Vagina (tissue), 2 donors: Measurements from ENCODE around the gene PAFAH1B2. TPM values are rescaled to one million over a fixed set of nuclear protein-coding genes. Genes with fewer than 3 reads are reported as not detected.
"Not testable (repeated sequence)": the region's sequence is repeated elsewhere in the genome, so short reads cannot be mapped to it uniquely, and the experiment has no call there.

Experiments used
- DNase-seq, 2 donors: peaks; one replicate each; pipeline ENCODE4 v3.0.0-alpha.2; 2017; ENCODE audit errors: extremely low spot score in 2 of 2
- H3K27ac ChIP-seq: fragments of 200-600 bp; sonication (generic); one replicate; pipeline ENCODE4 v1.5.1; 2019
- H3K27me3 ChIP-seq: fragments of 200-600 bp; sonication (generic); one replicate; pipeline ENCODE4 v1.5.1; 2019
- H3K36me3 ChIP-seq, 2 donors: fragments of 200-600 bp; sonication (generic); one replicate each; pipeline ENCODE4 v1.5.1; 2017 to 2019
- H3K4me1 ChIP-seq: fragments of 200-600 bp; sonication (generic); one replicate; pipeline ENCODE4 v1.5.1; 2019
- H3K4me3 ChIP-seq, 2 donors: fragments of 200-600 bp; sonication (generic); 1 replicate in 1 of 2; 2 replicates in 1 of 2; pipeline ENCODE4 v1.5.1; 2016 to 2019
- H3K9me3 ChIP-seq: fragments of 200-600 bp; sonication (generic); one replicate; pipeline ENCODE4 v1.5.1; 2019
- POLR2A ChIP-seq, 2 donors: fragments of 450-650 bp; IDR thresholded peaks; one replicate each; pipeline ENCODE4 v1.6.1; 2017; ENCODE audit warnings: antibody characterized with exemption in 2 of 2, mild to moderate bottlenecking in 2 of 2, moderate library complexity in 2 of 2
- POLR2AphosphoS5 ChIP-seq, 2 donors: sonication (generic); formaldehyde crosslinking; IDR thresholded peaks; one replicate each; pipeline ENCODE4 v1.9.0; 2017; ENCODE audit warnings: antibody characterized with exemption in 2 of 2, mild to moderate bottlenecking in 2 of 2, low read depth in 1 of 2; ENCODE audit not compliant: insufficient read depth in 1 of 2
- intact Hi-C: fragments of 100-400 bp; cut with DNase I; formaldehyde crosslinking; loops from one replicate; pipeline ENCODE4 v1.15.1; 2023
- total RNA-seq: library from RNA; depleted of rRNA; stranded (reverse); fragments of >200 nt; gene quantifications from one replicate; pipeline ENCODE4 v1.2.3, GENCODE V29; 2016
- TF ChIP-seq, protein P1 (sequence below), 3 experiments: fragments of 450-650 bp in 2 of 3; fragments of 200-600 bp in 1 of 3; sonication (generic) in 1 of 3; IDR thresholded peaks; one replicate each; pipeline ENCODE4 v1.5.1; 2017 to 2019; ENCODE audit warnings: antibody characterized with exemption in 3 of 3, mild to moderate bottlenecking in 2 of 3, moderate library complexity in 2 of 3

The PAFAH1B2 gene
- total RNA-seq, 1 donor from 2014 or later = 68.5 TPM

- H3K4me3 ChIP-seq, H3K27me3 ChIP-seq, H3K4me1 ChIP-seq, H3K27ac ChIP-seq, H3K9me3 ChIP-seq, DNase-seq, intact Hi-C loops: not testable (repeated sequence)
- H3K36me3 ChIP-seq = peaks cover 0 to 23% of the 10 kb centered on the region in 2 donors
Observed at GRCh38 chr11:117207481-117207880, 63.4 kb downstream of the PAFAH1B2 start.

DNA sequence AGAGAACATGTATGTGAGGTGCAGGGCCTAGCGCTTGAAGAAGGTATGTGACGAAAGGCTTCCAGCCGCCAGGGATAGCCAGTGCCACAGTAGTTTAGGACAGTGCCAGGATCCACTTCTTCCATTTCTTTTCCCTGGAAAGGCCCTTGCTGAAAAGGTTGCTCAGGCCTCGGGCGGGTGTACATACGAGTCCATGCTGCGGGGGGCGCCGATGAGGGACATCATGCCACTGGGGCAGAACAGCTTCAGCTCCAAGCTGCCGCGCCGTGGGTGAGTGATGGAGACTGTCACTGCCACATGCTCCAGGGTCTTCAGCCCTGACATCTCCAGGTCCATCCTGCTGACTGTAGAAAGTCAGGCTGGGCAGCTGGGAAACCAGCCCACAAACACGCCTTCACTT lies 64.6 kb downstream of the PAFAH1B2 start:
- H3K9me3 ChIP-seq, H3K4me1 ChIP-seq, H3K4me3 ChIP-seq, DNase-seq, H3K27ac ChIP-seq, H3K27me3 ChIP-seq: not testable (repeated sequence)
- H3K36me3 ChIP-seq = peaks cover 0 to 30% of the 10 kb centered on the region in 2 donors
- intact Hi-C loops = loop anchor here (2.0 kb wide), 1 partner anchor 76 kb away; no protein-coding TSS in a partner anchor

DNA sequence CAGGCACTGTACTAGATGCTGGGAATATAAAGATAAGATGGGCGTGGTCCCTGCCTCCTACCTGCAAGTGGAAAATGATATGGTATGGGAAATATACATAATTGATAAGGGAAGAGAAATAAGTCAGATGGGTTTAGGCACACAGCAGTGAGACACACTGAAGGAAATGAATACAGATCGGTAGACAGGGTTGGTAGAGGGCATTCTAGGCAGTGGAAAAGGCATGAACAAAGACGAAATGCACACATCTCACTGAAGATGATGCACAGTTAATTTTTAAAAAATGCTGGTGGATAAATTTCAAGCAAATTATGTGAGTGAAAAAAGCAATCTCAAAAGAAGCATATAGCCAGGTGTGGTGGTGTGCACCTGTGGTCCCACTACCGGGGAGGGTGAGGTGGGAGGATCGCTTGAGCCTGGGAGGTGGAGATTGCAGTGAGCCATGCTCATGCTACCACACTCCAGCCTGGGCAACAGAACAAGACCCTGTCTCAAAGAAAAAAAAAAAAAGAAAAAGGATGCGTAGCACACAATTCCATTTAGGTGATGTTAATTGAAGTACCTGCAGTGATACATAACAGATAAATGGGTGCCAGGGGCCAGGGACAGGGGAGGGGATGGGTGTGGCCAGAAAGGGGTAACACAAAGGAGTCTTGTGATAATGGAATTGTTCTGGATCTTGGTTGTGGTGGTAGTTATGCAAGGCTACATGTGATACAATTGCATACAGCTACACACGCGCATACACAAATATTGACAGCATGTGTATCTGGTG lies 65.5 kb downstream of the PAFAH1B2 start:
- not testable (repeated sequence) for H3K4me3 ChIP-seq, H3K4me1 ChIP-seq, H3K9me3 ChIP-seq, H3K27ac ChIP-seq, DNase-seq, H3K27me3 ChIP-seq
- peaks cover 0 to 27% of the 10 kb centered on the region in 2 donors for H3K36me3 ChIP-seq
- intact Hi-C loops = loop anchor here (2.0 kb wide), 1 partner anchor 77 kb away; no protein-coding TSS in a partner anchor

GRCh38 chr11:117210620-117211019 lies 66.5 kb downstream of the PAFAH1B2 start:
- Histone ChIP-seq H3K27me3 (no peaks in the 10 kb centered on the region), H3K27ac (no peak overlapping the region), H3K36me3 (peaks cover 0 to 20% of the 10 kb centered on the region in 2 donors), H3K4me3 (no peak overlapping the region), H3K4me1 (no peaks in the 10 kb centered on the region), H3K9me3 (no peaks in the 10 kb centered on the region)
- no peak for TF ChIP-seq POLR2AphosphoS5 (IDR thresholded peaks at IDR 0.05; ENCODE audit: insufficient read depth in 1 of 2, low read depth in 1 of 2)
- TF ChIP-seq, protein P1, sequence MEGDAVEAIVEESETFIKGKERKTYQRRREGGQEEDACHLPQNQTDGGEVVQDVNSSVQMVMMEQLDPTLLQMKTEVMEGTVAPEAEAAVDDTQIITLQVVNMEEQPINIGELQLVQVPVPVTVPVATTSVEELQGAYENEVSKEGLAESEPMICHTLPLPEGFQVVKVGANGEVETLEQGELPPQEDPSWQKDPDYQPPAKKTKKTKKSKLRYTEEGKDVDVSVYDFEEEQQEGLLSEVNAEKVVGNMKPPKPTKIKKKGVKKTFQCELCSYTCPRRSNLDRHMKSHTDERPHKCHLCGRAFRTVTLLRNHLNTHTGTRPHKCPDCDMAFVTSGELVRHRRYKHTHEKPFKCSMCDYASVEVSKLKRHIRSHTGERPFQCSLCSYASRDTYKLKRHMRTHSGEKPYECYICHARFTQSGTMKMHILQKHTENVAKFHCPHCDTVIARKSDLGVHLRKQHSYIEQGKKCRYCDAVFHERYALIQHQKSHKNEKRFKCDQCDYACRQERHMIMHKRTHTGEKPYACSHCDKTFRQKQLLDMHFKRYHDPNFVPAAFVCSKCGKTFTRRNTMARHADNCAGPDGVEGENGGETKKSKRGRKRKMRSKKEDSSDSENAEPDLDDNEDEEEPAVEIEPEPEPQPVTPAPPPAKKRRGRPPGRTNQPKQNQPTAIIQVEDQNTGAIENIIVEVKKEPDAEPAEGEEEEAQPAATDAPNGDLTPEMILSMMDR (IDR thresholded peaks at IDR 0.05) = no peak
- no peak for TF ChIP-seq POLR2A (IDR thresholded peaks at IDR 0.05)
- no peak for DNase-seq
- intact Hi-C loops = no loop called here

DNA sequence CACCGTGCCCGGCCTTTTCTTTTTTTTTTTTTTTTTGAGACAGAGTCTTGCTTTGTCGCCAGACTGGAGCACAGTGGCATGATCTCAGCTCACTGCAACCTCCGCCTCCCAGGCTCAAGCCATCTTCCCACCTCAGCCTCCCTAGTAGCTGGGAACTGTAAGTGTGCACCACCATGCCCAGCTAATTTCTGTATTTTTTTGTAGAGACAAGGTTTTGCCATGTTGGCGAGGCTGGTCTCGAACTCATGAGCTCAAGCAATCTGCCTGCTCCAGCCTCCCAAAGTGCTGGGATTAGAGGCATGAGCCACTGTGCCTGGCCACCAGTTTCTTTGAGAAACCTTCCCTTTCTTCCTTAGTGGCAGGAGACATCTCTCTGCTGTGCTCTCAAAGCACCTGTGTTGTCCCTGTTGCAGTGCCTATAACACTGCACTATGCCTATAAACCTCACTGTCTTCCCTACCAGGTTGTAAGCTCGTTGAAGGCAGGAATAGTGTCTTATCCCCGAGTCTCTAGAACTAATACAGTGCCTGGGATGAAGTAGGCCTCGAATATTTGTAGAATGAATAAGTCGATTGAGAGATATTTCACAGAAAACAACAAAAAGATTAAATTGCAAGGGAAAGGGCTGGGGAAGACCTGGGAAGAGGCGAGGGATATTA lies 68.7 kb downstream of the PAFAH1B2 start:
- peaks cover 0 to 34% of the 10 kb centered on the region in 2 donors for H3K36me3 ChIP-seq
- no peak overlapping the region for H3K27ac ChIP-seq
- no peak for DNase-seq

GRCh38 chr11:117214404-117215110 lies 70.5 kb downstream of the PAFAH1B2 start:
- TF ChIP-seq POLR2AphosphoS5 (IDR thresholded peaks at IDR 0.05; ENCODE audit: insufficient read depth in 1 of 2, low read depth in 1 of 2) (no peak), POLR2A (IDR thresholded peaks at IDR 0.05) (no peak)
- TF ChIP-seq, protein P1 (IDR thresholded peaks at IDR 0.05) = no peak
- no peak for DNase-seq

More for the DNA sequence above, 68.7 kb downstream of the PAFAH1B2 start:
- H3K27me3 ChIP-seq = no peaks in the 10 kb centered on the region
- no peaks in the 10 kb centered on the region for H3K4me1 ChIP-seq
- H3K9me3 ChIP-seq = no peaks in the 10 kb centered on the region
- H3K4me3 ChIP-seq = no peak overlapping the region
- TF ChIP-seq, protein P1 (IDR thresholded peaks at IDR 0.05) = no peak
- TF ChIP-seq POLR2AphosphoS5 (IDR thresholded peaks at IDR 0.05; ENCODE audit: insufficient read depth in 1 of 2, low read depth in 1 of 2) (no peak), POLR2A (IDR thresholded peaks at IDR 0.05) (no peak)
- intact Hi-C loops = no loop called here

More at GRCh38 chr11:117214404-117215110, 70.5 kb downstream of the PAFAH1B2 start:
- Histone ChIP-seq H3K9me3 (no peaks in the 10 kb centered on the region), H3K4me3 (no peak overlapping the region), H3K27ac (no peak overlapping the region), H3K36me3 (peaks cover 0 to 51% of the 10 kb centered on the region in 2 donors), H3K4me1 (peaks cover 11% of the 10 kb centered on the region), H3K27me3 (no peaks in the 10 kb centered on the region)
- intact Hi-C loops = no loop called here
